Caco-2 (cell line): ENCODE results near the gene PRDX2. TPM values are rescaled to one million over a fixed set of nuclear protein-coding genes. Genes with fewer than 3 reads are reported as not detected.
A peak's percentile ranks its signal among the peaks of the same experiment; 100 is the strongest.
"Not testable (repeated sequence)": the region's sequence is repeated elsewhere in the genome, so short reads cannot be mapped to it uniquely, and the experiment has no call there.

ENCODE experiments used
- BruUV-seq: library from RNA; stranded (reverse); fragments of 400-500 nt; replicated peaks from 2 replicates; lab custom pipeline; 2021; lab: Mats Ljungman, UMichigan
- CTCF ChIA-PET: fragments of 300-600 bp; sonication (Branson Sonifier 250); formaldehyde crosslinking; loops from one replicate; lab custom pipeline; 2022; ENCODE audit warnings: antibody characterized with exemption; lab: Charles Lee
- POLR2A ChIA-PET: fragments of 300-600 bp; sonication (Branson Sonifier 250); formaldehyde crosslinking; loops from one replicate; lab custom pipeline; 2022; ENCODE audit warnings: antibody characterized with exemption; lab: Charles Lee
- DNase-seq, 2 experiments: peaks; one replicate each; pipeline versions ENCODE4 v3.0.0 to v3.0.0-alpha.2; 2020 to 2022
- H3K27me3 ChIP-seq: replicated peaks from 2 replicates; pipeline ENCODE4 v1.6.0; 2011; ENCODE audit warnings: low read length; ENCODE audit not compliant: control insufficient read depth, insufficient read depth
- H3K36me3 ChIP-seq: 2 replicates; pipeline ENCODE4 v1.5.1; 2011; ENCODE audit warnings: low read length; ENCODE audit not compliant: control insufficient read depth, insufficient read depth
- H3K4me1 ChIP-seq: fragments of 250-450 bp; sonication (Bioruptor Pico); 2 replicates; pipeline ENCODE4 v1.5.1; 2020; ENCODE audit warnings: mild to moderate bottlenecking
- H3K4me3 ChIP-seq: 2 replicates; pipeline ENCODE4 v1.5.1; 2011; ENCODE audit warnings: low read depth, mild to moderate bottlenecking, control low read depth, low read length
- H3K9me3 ChIP-seq: fragments of 250-450 bp; sonication (Bioruptor Pico); 2 replicates; pipeline ENCODE4 v1.5.1; 2020; ENCODE audit warnings: mild to moderate bottlenecking, moderate library complexity
- H3K27ac Mint-ChIP-seq: one replicate; pipeline ENCODE4 v1.8.0; 2022; ENCODE audit warnings: mixed read lengths; ENCODE audit not compliant: unreplicated experiment
- H3K27me3 Mint-ChIP-seq: one replicate; pipeline ENCODE4 v1.8.0; 2022; ENCODE audit warnings: mixed read lengths; ENCODE audit not compliant: insufficient read depth, unreplicated experiment
- H3K36me3 Mint-ChIP-seq: one replicate; pipeline ENCODE4 v1.8.0; 2022; ENCODE audit warnings: mild to moderate bottlenecking, mixed read lengths; ENCODE audit not compliant: insufficient read depth, unreplicated experiment
- H3K4me1 Mint-ChIP-seq: one replicate; pipeline ENCODE4 v1.8.0; 2022; ENCODE audit warnings: low read depth, mixed read lengths; ENCODE audit not compliant: unreplicated experiment
- H3K4me3 Mint-ChIP-seq: one replicate; pipeline ENCODE4 v1.8.0; 2022; ENCODE audit warnings: mild to moderate bottlenecking, moderate library complexity, mixed read lengths; ENCODE audit not compliant: unreplicated experiment
- H3K9me3 Mint-ChIP-seq: one replicate; pipeline ENCODE4 v1.8.0; 2022; ENCODE audit warnings: mixed read lengths; ENCODE audit not compliant: unreplicated experiment
- CTCF ChIP-seq, 2 experiments: fragments of 200-600 bp in 1 of 2; IDR thresholded peaks; 1 replicate in 1 of 2; 2 replicates in 1 of 2; pipeline versions ENCODE4 v1.5.1 to v1.8.0; 2011 to 2022; ENCODE audit warnings: antibody characterized with exemption in 1 of 2, control low read depth in 1 of 2, inconsistent platforms in 1 of 2, low read depth in 1 of 2, low read length in 1 of 2, mild to moderate bottlenecking in 1 of 2, moderate library complexity in 1 of 2; ENCODE audit not compliant: insufficient read depth in 1 of 2, severe bottlenecking in 1 of 2, unreplicated experiment in 1 of 2
- intact Hi-C: fragments of 100-400 bp; cut with micrococcal nuclease; formaldehyde crosslinking; loops from one replicate; pipeline ENCODE4 v1.10.0; 2022; ENCODE audit not compliant: unreplicated experiment
- total RNA-seq: library from RNA; stranded (reverse); gene quantifications from 2 replicates; pipeline ENCODE4 v1.2.3, GENCODE V29; 2022

Gene PRDX2
- total RNA-seq, 1 experiment from 2014 or later: 265 TPM

- no peak for TF ChIP-seq CTCF (IDR thresholded peaks at IDR 0.05; ENCODE audit: insufficient read depth in 1 of 2, low read depth in 1 of 2, low read length in 1 of 2, severe bottlenecking in 1 of 2, unreplicated experiment in 1 of 2)
- Histone ChIP-seq H3K4me3 (peak overlapping the region; percentile 83), H3K27me3 (no peaks in the 10 kb centered on the region), H3K9me3 (no peaks in the 10 kb centered on the region), H3K36me3 (no peaks in the 10 kb centered on the region; the same call in none of the 2 replicates), H3K4me1 (peaks cover 13% of the 10 kb centered on the region; the same call in 1 of the 2 replicates)
- no TSS peak for BruUV-seq
- intact Hi-C loops: loop anchor here (5.0 kb wide), 1 partner anchor 37 kb away; the partner anchor contains the start of gene MAST1
- Mint-ChIP-seq H3K27me3 (no peaks in the 10 kb centered on the region), H3K4me1 (peaks cover 12% of the 10 kb centered on the region), H3K9me3 (no peaks in the 10 kb centered on the region), H3K4me3 (peak overlapping the region; percentile 87), H3K27ac (no peak overlapping the region), H3K36me3 (peaks cover 21% of the 10 kb centered on the region)
- ChIA-PET POLR2A (no interaction called here), CTCF (interaction anchor here (0.7 kb wide), 2 partner anchors 9 to 34 kb away, joined by 3 read pairs; partner anchors contain the start of genes JUNB and RTBDN)
- DNase-seq: no peak
Observed at GRCh38 chr19:12800466-12800770, 1.2 kb downstream of the PRDX2 start.

- peaks cover 21% of the 10 kb centered on the region for H3K36me3 Mint-ChIP-seq
- H3K9me3 Mint-ChIP-seq: no peaks in the 10 kb centered on the region
- no peaks in the 10 kb centered on the region for H3K27me3 ChIP-seq
- CTCF ChIA-PET: interaction anchor here (0.7 kb wide), 1 partner anchor 40 kb away, joined by 3 read pairs; no protein-coding TSS in a partner anchor
- H3K4me1 ChIP-seq: peaks cover 13% of the 10 kb centered on the region; the same call in 1 of the 2 replicates
- TF ChIP-seq CTCF (IDR thresholded peaks at IDR 0.05; ENCODE audit: insufficient read depth in 1 of 2, low read depth in 1 of 2, low read length in 1 of 2, severe bottlenecking in 1 of 2, unreplicated experiment in 1 of 2): no peak
- no peaks in the 10 kb centered on the region for H3K27me3 Mint-ChIP-seq
- no peaks in the 10 kb centered on the region; the same call in none of the 2 replicates for H3K36me3 ChIP-seq
- POLR2A ChIA-PET: no interaction called here
- H3K4me3 Mint-ChIP-seq: no peak overlapping the region
- no peak for DNase-seq
- no TSS peak for BruUV-seq
- peaks cover 12% of the 10 kb centered on the region for H3K4me1 Mint-ChIP-seq
- H3K27ac Mint-ChIP-seq: no peak overlapping the region
- intact Hi-C loops: loop anchor here (5.0 kb wide), 1 partner anchor 37 kb away; the partner anchor contains the start of gene MAST1
- H3K4me3 ChIP-seq: peak overlapping the region; percentile 83
- no peaks in the 10 kb centered on the region for H3K9me3 ChIP-seq
Observed at GRCh38 chr19:12799742-12800465, 1.7 kb downstream of the PRDX2 start.

- not testable (repeated sequence) for H3K9me3 Mint-ChIP-seq, H3K4me3 Mint-ChIP-seq, DNase-seq, H3K27ac Mint-ChIP-seq, BruUV-seq, H3K27me3 ChIP-seq, H3K27me3 Mint-ChIP-seq, H3K9me3 ChIP-seq, H3K36me3 ChIP-seq, H3K4me3 ChIP-seq
- ChIA-PET CTCF (interaction anchor here (0.7 to 3.9 kb wide), 3 partner anchors 19 to 50 kb away, joined by 4 to 20 read pairs (median 6); partner anchors contain the start of gene HOOK2), POLR2A (interaction anchor here (0.6 kb wide), 1 partner anchor 76 kb away, joined by 11 read pairs; no protein-coding TSS in a partner anchor)
- intact Hi-C loops: loop anchor here (2.0 kb wide), 1 partner anchor 81 kb away; no protein-coding TSS in a partner anchor
- peaks cover 13% of the 10 kb centered on the region for H3K4me1 ChIP-seq
- Mint-ChIP-seq H3K36me3 (peaks cover 40% of the 10 kb centered on the region), H3K4me1 (peaks cover 11% of the 10 kb centered on the region)
Observed at GRCh38 chr19:12797607-12798006, 4.0 kb downstream of the PRDX2 start.
